ENCODE results near the gene MAN1B1.

MAN1B1 gene

DNA sequence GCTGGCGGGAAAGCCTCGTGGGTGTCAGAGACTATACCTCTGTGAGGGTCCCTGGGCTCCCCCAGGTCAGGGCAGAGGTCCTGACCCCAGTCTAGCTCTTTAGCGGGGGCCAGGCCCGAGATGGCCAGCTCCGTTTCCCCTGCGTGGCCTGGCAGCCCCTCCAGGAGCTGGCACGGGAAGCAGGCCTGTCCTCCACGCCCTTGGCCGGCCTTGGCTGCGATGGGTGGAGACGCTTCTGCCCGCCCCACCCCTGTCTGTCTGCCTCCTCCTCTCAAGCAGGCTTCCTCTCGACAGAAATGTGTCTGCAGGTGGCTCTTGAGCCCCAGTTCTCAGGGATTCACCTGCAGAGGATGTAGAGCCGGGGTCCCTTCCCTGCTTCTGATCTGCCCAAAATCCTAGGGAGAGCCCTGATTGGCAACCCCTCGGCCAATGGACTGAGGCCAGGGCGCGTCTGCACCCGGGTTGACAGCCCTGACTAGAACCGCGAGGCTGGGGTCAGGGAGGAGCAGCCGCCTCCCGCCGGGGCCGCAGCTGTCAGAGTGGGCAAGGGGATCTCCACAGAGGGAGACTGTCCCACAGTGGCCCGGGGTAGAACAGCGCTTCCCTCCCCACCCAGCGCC lies 49.6 kb downstream of the MAN1B1 start:
- TF ChIP-seq TEAD4 (IDR thresholded peaks at IDR 0.05) (no peak), TCF12 (IDR thresholded peaks at IDR 0.05; ENCODE audit: low read depth) (no peak)
- TF ChIP-seq, protein P1, sequence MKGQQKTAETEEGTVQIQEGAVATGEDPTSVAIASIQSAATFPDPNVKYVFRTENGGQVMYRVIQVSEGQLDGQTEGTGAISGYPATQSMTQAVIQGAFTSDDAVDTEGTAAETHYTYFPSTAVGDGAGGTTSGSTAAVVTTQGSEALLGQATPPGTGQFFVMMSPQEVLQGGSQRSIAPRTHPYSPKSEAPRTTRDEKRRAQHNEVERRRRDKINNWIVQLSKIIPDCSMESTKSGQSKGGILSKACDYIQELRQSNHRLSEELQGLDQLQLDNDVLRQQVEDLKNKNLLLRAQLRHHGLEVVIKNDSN (IDR thresholded peaks at IDR 0.05): no peak
- TF ChIP-seq, protein P2, sequence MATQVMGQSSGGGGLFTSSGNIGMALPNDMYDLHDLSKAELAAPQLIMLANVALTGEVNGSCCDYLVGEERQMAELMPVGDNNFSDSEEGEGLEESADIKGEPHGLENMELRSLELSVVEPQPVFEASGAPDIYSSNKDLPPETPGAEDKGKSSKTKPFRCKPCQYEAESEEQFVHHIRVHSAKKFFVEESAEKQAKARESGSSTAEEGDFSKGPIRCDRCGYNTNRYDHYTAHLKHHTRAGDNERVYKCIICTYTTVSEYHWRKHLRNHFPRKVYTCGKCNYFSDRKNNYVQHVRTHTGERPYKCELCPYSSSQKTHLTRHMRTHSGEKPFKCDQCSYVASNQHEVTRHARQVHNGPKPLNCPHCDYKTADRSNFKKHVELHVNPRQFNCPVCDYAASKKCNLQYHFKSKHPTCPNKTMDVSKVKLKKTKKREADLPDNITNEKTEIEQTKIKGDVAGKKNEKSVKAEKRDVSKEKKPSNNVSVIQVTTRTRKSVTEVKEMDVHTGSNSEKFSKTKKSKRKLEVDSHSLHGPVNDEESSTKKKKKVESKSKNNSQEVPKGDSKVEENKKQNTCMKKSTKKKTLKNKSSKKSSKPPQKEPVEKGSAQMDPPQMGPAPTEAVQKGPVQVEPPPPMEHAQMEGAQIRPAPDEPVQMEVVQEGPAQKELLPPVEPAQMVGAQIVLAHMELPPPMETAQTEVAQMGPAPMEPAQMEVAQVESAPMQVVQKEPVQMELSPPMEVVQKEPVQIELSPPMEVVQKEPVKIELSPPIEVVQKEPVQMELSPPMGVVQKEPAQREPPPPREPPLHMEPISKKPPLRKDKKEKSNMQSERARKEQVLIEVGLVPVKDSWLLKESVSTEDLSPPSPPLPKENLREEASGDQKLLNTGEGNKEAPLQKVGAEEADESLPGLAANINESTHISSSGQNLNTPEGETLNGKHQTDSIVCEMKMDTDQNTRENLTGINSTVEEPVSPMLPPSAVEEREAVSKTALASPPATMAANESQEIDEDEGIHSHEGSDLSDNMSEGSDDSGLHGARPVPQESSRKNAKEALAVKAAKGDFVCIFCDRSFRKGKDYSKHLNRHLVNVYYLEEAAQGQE (IDR thresholded peaks at IDR 0.05; ENCODE audit: low read depth): no peak

GRCh38 chr9:137136881-137137607 lies 50.3 kb downstream of the MAN1B1 start:
- no peak for TF ChIP-seq TEAD4 (IDR thresholded peaks at IDR 0.05)
- TF ChIP-seq TCF12 (IDR thresholded peaks at IDR 0.05; ENCODE audit: low read depth): no peak
- no peak for TF ChIP-seq RAD21 (IDR thresholded peaks at IDR 0.05; ENCODE audit: low read depth)
- TF ChIP-seq EGR1 (IDR thresholded peaks at IDR 0.05): no peak
- TF ChIP-seq NFIC (IDR thresholded peaks at IDR 0.05): no peak
- TF ChIP-seq, protein P3, sequence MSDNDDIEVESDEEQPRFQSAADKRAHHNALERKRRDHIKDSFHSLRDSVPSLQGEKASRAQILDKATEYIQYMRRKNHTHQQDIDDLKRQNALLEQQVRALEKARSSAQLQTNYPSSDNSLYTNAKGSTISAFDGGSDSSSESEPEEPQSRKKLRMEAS (IDR thresholded peaks at IDR 0.05): no peak

- TF ChIP-seq ZBTB7A (IDR thresholded peaks at IDR 0.05; ENCODE audit: low read depth): peak; percentile 23; the same call in 1 of the 2 replicates
- TF ChIP-seq RAD21 (IDR thresholded peaks at IDR 0.05; ENCODE audit: low read depth): no peak
- no peak for TF ChIP-seq TAF1 (IDR thresholded peaks at IDR 0.05; ENCODE audit: low read depth)
These were observed 51.4 kb downstream of the MAN1B1 start for GRCh38 chr9:137138058-137138721.

DNA sequence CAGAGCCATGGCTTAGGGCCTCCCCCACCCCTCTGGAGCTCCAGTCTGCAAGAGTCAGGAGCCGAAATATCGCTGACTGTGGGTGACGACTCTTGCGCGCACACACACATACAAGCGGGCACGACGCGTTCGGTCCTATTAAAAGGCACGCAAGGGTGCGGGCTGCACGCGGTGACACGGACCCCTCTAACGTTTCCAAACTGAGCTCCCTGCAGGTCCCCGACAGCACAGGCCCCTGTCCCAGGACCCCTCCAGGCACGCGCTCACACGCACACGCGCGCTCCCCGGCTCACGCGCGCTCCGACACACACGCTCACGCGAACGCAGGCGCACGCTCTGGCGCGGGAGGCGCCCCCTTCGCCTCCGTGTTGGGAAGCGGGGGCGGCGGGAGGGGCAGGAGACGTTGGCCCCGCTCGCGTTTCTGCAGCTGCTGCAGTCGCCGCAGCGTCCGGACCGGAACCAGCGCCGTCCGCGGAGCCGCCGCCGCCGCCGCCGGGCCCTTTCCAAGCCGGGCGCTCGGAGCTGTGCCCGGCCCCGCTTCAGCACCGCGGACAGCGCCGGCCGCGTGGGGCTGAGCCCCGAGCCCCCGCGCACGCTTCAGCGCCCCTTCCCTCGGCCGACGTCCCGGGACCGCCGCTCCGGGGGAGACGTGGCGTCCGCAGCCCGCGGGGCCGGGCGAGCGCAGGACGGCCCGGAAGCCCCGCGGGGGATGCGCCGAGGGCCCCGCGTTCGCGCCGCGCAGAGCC lies 52.1 kb downstream of the MAN1B1 start, which contains the start of gene GRIN1:
TSS of gene GRIN1 (plus strand) at position 433 of the 746 bp plus-strand sequence. CDS start 333 bp downstream, outside the sequence.
- TF ChIP-seq FOXM1 (IDR thresholded peaks at IDR 0.05; ENCODE audit: borderline replicate concordance, low read depth) (no peak), ZBTB7A (IDR thresholded peaks at IDR 0.05; ENCODE audit: low read depth) (peak; percentile 91), CEBPB (IDR thresholded peaks at IDR 0.05) (no peak), YY1 (IDR thresholded peaks at IDR 0.05; ENCODE audit: low read depth) (no peak), TAF1 (IDR thresholded peaks at IDR 0.05; ENCODE audit: low read depth) (no peak), EGR1 (IDR thresholded peaks at IDR 0.05) (no peak), NFIC (IDR thresholded peaks at IDR 0.05) (no peak), TEAD4 (IDR thresholded peaks at IDR 0.05) (no peak), CREB1 (IDR thresholded peaks at IDR 0.05; ENCODE audit: low read depth) (no peak), EP300 (IDR thresholded peaks at IDR 0.05; ENCODE audit: borderline replicate concordance) (no peak), TCF12 (IDR thresholded peaks at IDR 0.05; ENCODE audit: low read depth) (no peak), RAD21 (IDR thresholded peaks at IDR 0.05; ENCODE audit: low read depth) (no peak)
- TF ChIP-seq, protein P1 (IDR thresholded peaks at IDR 0.05): no peak
- TF ChIP-seq, protein P3 (IDR thresholded peaks at IDR 0.05): peak; percentile 85
- TF ChIP-seq, protein P2 (IDR thresholded peaks at IDR 0.05; ENCODE audit: low read depth): peak; percentile 94

DNA sequence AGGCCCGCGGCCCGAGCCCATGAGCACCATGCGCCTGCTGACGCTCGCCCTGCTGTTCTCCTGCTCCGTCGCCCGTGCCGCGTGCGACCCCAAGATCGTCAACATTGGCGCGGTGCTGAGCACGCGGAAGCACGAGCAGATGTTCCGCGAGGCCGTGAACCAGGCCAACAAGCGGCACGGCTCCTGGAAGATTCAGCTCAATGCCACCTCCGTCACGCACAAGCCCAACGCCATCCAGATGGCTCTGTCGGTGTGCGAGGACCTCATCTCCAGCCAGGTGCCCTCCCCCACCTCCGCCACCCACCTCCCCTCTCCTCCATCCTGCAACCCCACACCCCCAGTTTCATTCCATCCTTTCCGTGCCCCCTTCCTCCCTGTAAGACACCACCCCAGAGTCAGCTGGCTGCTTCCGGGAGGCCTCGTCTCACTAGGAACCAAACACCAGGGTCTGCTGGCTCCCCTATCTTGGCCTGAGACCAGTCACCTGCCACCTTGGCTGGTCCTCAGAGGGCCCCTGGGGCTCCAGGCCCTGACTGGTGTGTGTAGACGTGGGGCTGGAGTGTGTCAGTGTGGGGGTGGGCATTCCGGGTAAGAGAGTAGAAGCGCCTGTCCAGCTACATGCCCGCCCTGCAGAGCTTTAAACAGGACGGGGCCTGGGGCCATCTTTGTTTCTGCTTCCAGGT lies 52.8 kb downstream of the MAN1B1 start:
- no peak for TF ChIP-seq TCF12 (IDR thresholded peaks at IDR 0.05; ENCODE audit: low read depth)
- TF ChIP-seq TEAD4 (IDR thresholded peaks at IDR 0.05): no peak

Measured in Ishikawa (cell line).